Activated CD4-positive, alpha-beta T cell treated with anti-CD3 and anti-CD28 coated beads for 48 hours (primary cell): ENCODE data around the gene PARD3B.
A peak's percentile ranks its signal among the peaks of the same experiment; 100 is the strongest.

Source experiments
- DNase-seq: peaks from one replicate; pipeline ENCODE4 v3.0.0-alpha.2; 2020

Gene PARD3B

DNA sequence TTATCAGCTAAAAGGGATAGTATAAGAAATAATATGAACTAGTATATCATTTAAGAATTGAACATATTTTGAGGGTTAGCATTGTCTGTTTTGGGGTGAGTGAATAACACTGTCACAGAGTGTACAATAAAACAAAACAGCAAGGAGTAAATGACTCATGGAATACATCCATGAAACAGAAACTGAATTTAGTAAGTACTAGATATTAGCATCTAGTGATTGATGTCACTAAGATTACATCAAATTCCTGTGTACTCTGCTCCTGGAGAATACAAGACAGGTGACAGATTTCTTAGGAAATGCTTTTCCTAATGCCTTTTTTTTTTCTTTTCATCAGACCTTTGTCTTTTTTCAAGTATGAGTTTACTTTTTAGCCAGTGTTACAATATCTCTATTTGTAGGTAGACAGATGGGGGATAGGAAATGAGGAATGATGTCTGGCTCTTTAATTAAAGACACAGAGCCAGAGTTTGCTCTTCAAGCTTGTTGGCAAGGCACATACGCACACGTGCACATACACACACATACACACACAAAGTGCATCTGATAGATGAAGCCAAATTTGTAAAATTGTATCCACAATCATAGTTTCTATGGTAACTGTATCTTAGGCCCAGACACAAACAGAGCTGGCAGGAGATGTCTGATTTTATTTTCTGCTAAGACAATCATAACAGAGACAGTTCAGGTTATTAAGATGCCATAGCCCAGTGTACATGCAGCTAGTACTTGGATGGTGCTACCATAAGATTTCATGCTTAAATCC, 998.8 kb downstream of the PARD3B start:
- no peak for DNase-seq

DNA sequence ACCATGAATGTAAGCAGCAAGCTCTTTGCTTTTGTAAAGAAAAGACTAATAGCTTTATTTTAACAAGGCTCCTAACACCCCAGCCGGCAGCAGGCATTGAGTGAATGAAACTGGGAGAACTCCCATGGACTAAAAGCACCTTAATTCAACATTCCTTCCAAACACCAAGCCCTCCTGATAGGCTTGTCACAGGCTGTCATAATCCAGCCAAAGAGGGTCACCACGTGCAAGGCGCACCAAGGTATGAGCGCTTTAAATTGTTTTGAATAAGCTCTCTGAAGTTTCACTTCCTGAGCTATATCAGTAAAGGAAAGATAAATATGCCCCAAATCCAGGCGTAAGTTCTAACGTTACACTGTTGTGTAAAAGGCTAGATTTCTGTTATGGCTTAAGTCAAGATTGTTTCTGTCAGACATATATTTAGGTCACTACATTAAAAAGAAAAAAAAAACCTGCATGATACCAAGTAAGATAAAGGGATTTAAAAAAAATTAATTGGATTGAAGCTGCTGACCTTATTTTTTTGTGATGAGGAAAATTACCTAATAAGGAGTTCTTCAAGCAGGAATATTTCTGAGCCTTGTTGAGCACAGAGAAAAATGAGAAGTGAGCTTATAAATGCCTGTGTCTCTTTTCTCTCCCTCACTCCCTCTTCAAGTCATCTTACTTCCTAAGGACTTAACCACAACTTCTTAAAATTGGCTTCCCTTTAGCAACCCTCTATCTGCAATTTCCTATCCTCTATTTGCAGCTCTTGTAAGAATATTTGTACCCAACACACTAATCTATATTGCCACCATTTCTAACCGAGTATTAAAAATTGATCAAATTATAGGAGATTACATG, 1000.9 kb downstream of the PARD3B start:
- no peak for DNase-seq

DNA sequence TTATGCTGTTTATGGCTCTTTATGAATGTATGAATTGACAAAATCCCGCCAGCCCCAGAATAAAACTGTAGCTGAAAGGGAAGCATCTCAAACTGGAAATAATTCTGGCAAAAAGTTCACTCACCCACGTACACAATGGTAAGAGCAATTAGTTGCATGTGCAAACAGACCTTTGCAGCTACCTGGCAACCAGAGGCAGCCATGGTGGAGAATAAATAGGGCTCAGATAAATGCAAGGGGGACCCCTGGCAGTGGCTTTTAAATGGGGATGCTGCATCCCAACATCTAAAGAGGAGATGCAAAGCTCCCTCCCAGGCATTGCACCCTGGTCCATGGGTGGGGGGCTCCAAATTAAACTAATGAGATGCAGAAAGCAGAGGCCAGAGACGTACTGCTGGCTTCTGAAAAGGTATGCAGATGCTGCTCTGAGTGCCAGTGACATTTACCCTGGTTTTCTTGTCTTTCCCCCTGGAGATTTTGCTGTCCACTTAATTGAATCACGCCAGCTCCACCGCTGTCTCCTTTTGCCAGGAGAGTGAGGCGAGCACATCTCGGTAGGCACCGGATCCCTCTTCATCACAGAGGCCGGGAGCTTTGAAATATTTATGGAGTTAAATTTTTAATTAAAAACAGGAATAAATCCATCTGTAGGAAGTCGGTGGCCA, 1010.4 kb downstream of the PARD3B start:
- DNase-seq, result no peak

DNA sequence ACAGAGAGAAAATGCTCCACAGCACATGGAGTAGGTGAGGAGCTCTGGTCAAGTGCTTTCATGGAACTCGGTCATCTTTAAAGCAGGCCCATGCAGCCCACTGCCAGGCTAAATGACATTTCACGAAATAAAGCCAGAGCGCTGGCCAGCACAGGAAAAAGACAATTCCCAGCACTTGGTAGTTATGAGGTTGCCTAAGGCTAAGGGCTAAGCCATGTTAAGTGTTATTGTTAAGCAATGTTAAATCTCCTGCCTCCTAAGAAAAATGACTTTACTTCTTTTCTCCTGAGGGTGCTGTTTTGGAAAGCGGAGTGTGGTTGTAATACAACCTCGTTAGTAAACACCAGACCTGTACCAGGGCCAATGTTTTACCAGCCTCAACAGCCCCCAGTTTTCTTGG, 1011.1 kb downstream of the PARD3B start:
- no peak for DNase-seq

DNA sequence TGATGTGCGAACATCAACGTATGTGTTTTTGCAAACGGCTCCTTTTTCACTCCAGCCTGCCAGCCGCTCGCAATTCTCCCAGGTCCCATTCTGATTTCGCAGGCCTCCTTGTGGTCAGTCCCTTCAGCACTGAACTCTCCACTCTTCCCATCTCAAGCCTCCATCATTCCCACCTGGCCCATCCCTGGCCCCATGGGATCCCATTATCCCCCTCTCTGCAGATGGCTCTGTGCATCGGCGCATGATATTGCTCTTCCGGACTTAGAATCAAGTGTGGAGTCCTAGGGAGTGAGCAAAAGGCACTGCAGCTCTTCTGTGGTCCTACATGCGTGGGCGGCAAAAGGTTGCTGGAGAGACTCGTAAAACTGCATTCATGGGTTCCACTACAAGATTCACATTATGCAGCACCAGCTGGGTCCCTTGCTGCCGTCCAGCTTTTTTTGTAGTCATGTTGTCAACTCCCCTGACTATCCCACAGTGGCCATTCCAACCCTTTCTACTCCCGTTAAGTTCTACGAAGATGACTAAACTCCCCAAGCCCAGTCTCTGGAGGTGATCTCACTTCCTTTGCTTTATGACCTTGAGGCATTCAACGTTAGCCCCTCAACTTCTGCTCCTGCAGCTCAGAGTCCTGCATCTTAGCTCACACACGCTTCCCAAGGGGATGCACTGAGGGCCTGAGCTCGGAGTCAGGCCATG, 1011.7 kb downstream of the PARD3B start:
- DNase-seq, result no peak

DNA sequence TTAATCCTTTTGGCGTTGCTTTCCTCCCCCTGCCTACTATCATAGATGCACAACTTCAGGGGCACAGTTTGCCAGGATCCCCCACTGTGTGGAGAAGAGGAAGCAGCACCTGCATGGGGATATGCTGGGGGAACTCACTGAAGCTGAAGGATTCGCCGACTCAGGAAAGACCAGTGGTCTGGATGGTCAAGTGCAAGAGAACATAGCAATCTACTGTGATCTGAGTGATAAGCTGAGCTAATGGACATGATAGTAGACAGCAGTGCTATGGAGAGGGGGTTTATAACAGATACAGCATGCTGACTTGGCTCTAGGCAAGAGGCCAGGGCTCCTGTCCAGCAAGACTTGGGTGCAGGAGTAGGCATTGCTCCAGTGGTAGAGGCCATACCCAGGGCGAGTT, 1012.6 kb downstream of the PARD3B start:
- no peak for DNase-seq

DNA sequence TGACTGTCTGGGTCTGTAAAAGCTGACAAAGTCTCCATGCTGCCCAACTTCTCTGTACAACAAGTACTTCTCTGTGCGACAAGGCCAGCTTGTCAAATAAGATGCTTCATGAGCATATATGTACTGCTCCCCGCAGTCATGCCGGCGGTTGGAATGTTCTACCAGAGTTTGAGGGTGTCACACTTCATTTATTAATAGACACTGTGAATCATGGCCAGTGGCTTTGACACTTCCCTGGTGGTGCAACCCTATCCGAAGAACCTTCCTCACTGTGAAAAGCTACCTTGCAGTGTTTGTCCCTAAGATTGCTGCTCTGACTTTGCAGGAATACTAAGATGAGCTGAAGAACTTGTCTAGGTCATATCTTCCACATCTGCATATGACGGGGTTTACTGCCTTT, 1016.2 kb downstream of the PARD3B start:
- DNase-seq, result no peak

DNA sequence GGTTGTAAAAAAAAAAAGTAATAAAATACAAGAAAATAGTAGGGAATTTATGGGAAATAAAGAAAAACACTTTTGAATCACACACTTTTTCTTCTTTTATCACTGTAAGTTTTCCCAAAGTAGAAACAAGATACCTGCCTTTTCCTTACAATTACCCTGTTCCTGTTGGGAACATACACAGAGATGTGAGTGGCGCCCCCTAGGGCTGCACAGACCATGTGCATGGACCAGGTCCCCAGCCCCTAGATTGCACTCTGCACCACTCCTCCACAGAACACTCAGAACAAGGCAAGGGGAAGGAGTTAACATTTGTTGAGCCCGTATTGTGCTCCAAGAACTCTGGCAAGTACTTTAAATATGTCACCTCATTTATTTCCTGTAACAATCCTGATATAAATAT, 1018.4 kb downstream of the PARD3B start:
- DNase-seq, result peak; percentile 49

DNA sequence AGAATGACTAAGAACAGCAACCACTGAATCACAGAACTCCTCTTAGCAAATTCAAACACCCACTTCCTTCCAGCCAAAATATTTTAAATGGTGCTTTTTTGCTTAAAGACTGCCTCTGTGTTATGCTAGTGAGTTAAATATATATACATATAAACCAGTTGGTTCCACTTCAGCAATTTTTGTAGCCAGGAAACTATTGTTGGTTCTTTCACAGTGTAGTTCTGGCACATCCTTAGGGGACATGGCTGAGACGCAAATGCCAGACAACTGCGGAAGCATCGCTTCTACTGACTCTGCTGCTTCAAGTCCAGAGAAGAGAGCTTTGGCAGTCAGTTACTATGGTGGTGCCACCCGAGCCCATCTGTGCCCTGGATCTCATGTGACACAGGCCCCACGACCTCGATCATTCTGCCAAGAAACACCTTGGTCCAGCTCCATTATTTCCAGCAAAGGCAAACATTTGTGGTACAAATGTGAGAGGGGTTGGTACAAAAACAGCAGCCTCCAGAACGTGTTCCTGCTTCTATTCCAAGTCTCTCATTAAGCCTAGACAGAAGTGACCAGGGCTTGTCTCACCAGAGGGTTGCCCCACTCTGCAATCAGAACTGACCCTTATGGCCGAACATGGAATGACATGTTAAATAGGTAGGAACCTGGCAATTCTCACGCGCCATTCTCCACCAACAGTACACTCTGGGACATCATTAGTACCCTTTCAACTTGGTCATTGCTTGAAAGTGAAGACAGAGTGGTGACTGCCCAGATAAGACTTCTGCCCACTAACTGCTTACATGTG, 1019.3 kb downstream of the PARD3B start:
- no peak for DNase-seq

DNA sequence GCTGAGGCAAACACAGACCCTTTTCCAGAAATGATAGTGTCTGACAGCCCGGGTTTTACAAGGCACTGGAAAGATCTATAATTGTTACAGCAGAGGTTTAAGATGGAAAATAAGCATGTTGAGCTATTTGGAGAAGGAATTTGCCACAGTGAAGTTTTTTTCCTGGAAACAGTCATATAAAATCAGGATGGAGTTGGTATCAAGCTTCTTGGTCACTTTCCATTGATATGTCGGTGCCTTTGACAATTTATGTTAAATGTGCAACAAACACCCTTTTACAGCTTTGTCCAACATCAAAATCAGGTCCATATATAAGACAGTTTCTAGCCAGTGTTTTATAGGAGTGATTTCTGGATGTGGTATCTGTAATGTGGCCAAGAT, 1019.9 kb downstream of the PARD3B start:
- DNase-seq, result no peak

DNA sequence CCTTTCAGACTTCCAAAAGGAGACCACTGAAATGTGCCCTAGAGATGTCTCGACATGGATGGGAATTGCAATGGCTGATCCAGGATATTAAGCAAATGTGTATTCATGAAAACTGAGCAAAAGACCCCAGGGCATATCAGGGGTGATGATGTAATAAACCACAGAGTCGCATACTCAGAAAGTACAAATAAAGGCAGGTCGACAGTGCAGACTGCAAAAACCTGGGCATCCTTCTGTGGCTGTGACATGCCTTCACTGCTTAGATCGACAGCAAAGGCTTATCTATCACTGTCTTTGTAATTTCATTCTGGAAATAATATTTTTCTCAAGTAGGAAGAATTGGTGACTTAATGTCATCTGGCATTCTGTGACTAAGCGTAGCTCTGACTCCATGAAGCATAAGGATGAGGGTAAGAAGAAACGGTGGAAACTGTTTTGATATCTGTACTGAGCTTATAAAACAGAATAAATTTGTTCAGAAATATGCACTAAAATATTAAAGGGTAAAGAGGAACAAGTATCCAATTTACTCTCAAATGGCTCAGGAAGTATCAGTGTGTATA, 1021.4 kb downstream of the PARD3B start:
- no peak for DNase-seq

DNA sequence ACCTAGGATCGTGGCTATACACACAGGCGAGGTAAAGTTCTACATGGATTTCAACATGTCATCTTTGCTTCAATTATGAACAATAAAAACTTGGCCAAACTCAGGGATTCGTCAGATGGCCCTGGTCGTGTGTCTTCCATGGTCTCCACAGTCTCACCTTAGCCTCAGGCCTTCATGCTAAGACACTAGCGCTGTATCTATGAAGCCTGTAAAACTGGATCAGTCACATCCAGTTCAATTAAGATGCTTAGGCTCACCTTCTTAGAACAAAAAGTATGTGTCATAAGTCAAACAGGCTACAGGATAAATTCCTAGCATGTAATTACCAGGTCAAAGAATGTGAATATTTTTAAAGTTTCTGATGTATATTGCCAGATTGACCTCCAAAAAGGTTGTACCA, 1023.3 kb downstream of the PARD3B start:
- DNase-seq, result no peak

DNA sequence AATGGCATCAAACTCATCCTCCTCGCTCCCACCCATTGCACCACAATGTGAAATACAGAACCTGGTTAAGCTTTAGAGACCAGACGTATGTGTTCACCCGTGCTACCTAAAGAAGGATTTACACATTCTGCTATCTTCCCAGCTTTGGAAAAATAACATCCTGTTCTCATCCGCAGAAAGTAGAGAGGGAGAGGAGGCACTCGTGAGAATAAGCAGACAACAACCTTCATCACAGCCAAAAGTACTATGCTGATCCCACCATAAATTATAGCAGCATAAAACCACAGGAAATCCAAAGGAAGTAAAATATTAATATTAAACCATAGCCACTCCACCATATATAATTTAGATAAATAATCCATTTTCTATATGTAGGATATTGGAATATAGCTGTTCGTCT, 1025.4 kb downstream of the PARD3B start:
- DNase-seq, result no peak

DNA sequence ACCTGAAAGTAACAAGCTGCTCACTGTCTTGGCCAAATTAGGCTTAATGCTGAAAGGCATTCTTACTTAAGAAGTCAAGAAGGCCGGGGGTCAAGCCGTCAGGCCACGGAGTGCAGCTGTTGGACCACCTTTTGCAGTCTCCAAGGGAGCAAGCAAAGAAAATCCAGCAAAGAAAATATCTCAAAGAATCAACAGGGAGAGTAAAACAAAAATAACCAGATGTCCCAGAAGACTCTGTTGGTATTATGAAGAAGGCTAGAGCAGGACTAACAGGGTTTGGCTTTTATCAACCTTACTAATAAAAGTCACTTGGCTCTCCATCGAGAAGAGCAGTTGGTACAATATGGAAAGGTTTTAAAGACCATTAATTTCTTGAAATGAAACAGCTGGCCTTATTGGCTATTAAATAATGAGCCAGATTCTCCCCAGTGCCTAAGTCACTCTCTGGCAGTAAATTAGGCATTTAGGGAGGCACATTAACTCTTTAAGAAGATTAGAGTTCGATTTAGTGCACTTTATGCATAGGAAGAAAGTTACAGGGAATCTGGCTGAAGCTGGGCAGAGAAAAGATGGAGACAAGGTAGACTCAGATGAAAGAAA, 1026.2 kb downstream of the PARD3B start:
- DNase-seq, result no peak

DNA sequence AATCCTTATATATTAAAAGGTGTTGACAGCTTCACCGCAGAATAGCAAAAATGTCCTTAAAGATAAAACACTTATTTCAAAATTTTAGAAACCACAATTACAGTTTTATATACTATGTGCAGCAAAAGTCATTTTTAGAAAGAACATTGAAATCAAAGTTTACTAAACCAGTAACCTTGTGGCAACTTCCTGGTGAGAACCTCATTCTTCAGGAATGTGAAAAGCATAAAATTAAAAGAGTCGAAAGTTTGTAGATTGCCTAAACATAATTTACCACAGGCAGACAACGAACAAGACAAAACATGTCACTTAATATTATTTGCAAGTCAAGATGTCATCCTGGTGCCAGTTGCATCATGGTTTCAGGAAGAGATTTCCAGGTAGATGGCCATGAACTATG, 1028.7 kb downstream of the PARD3B start:
- DNase-seq, result no peak

DNA sequence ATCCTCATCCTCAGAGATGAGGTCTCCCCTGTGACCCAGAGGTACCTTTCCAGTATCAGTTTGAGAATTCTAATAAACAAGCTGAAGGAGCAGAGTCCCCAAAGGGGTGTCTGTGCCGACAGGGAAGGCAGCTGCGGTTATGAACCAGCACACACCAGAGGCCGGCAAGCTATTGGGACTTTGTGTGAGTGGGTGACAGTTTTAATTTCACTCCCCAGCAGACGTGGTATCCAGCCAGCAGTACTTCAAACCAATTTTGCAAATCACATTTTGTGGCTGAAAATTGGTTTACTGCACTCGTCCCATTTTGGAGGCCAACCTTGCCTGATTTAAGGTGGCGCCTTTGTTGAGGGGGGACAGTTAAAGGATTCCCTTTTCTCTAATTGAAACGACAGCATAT, 1034.1 kb downstream of the PARD3B start:
- DNase-seq, result no peak

DNA sequence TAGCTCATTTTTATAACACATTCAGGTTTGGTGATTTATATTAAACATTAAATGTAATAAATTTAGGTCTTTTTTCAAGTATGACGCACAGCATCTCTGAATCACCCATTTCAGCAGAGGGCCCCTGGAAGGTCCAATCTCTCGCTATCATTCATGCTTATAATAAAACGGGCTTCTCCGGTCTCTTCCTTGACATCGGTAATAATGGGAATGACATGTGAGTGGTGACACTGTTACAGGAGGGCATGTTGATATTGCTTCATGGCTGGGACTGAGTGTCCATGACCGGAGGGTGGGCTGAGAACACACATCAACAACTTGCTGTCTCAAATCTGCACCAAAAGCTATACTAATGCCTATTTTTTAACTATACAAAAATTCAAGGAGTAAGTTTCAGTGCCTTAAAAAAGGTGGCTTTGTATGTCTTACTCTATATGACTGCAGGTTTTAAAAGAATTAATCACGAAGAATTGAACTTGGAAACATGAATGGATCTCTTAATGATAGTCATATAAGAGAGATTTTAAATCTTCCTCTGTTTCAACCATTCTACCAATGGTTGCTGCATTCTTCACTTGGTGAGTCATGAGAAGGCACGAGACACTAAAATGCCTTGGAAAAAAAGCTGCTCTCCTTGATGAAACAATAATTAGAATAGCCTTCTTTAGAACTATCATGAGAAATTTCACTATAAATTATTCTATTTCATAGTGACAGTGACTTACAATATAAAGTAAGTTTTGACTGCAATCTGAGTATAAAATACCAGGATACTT, 1035.1 kb downstream of the PARD3B start:
- no peak for DNase-seq

DNA sequence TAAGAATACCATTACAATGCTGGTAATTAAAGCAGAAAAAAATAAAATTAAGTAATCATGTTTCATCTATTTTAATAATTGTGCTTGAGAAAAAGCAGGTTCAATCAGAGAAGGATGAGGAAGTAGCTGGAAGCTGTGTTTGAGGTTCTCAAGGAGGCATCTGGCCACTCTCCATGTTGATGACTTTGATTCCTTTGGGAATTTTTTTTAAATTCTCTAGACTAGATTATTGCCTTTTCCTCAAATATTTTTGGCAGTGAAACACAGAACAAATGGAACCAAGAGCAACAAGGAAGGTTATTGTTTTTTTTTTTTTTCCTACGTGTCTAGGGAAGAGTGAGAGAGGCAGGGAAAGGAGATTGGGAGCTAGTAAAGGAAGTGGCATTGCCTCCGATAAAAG, 1037.1 kb downstream of the PARD3B start:
- DNase-seq, result no peak

DNA sequence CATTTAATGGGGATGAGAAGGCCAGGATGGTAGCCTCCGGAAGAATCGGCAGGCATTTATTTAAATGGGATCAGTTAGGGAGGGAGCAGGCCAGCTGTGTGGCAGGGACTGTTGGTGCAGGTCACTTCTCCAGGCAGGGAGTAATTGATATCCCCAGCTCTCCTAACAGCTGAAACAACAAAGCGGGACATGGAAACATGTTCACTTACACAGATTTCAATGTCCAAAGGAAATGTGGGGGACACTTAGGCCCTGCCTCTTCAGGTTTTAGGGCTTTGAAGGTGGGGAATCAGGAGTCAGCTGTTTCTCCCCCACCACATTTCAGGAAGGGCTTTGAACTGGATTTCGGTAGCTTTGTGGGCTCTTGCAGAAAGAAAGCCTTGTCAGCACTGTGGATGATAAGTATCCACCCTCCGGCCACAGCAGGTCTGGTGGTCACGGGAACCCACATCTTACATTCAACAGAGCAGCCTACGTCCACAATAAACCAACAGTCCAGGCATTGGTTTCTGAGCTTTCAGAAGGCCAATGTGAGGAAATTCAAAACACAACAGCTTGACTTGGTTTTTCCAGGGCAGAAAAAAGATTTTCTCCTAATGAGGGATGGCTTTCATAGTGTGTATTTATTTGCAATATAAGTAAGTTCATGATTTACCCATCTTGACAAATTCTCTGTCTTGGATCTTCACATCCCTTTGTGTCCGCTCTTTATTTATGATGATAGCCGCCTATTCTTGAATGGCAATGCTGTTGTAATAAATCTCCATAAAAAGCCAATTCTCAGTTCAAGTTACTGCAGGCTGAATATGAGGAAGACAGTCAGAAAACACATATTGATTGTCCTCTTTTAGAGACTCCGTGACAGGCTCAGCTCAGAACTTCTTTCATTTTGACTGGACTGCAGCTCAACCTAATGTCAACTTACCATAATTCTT, 1040.4 kb downstream of the PARD3B start:
- DNase-seq, result no peak

DNA sequence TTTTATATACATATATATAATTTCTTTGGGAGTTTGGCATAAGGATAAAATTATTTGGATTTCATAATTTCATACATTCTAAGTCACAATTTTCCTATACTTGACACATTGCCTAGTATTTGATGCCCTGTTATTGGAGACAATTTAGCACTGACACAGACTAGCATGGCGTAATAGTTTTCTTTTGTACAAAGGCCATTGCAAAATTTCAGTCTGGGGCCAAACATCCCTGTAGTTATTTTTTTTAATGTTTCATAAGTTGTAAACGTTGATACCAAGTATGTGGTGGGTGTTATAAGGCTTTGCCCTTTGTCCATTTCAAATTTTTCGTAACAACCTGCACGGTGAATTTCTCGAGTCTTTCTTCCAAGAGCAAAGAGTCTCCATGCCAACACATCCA, 1041.4 kb downstream of the PARD3B start:
- no peak for DNase-seq
